Left lung (tissue), 10 donors: ENCODE measurements around the gene TSC22D1. TPM values are rescaled to one million over a fixed set of nuclear protein-coding genes. Genes with fewer than 3 reads are reported as not detected.
"Not testable (repeated sequence)": the region's sequence is repeated elsewhere in the genome, so short reads cannot be mapped to it uniquely, and the experiment has no call there.

ENCODE experiments used
- ATAC-seq: fragments of 200-7000 bp; cut with Tn5 transposase; one replicate; pipeline ENCODE4 v1.9.1; 2020; ENCODE audit warnings: moderate library complexity
- DNase-seq, 4 donors: peaks; one replicate each; pipeline ENCODE4 v3.0.0-alpha.2; 2013 to 2020
- H3K27ac ChIP-seq, 2 donors: fragments of 200-600 bp; sonication (generic) in 1 of 2; one replicate each; pipeline versions ENCODE4 v1.5.0 to v1.8.0; 2020 to 2021
- H3K27me3 ChIP-seq, 2 donors: fragments of 200-600 bp; sonication (generic) in 1 of 2; one replicate each; pipeline versions ENCODE4 v1.5.0 to v1.8.0; 2020 to 2021
- H3K36me3 ChIP-seq, 2 donors: fragments of 200-600 bp; sonication (generic) in 1 of 2; one replicate each; pipeline versions ENCODE4 v1.5.0 to v1.8.0; 2020 to 2021
- H3K4me1 ChIP-seq, 2 donors: fragments of 200-600 bp; one replicate each; pipeline ENCODE4 v1.8.0; 2021
- H3K4me3 ChIP-seq, 2 donors: fragments of 200-600 bp; sonication (generic) in 1 of 2; one replicate each; pipeline versions ENCODE4 v1.5.0 to v1.8.0; 2020 to 2021; ENCODE audit warnings: mild to moderate bottlenecking in 1 of 2
- H3K9me3 ChIP-seq, 2 donors: fragments of 200-600 bp; sonication (generic) in 1 of 2; one replicate each; pipeline versions ENCODE4 v1.5.0 to v1.8.0; 2020 to 2021
- intact Hi-C, 2 donors: fragments of 100-400 bp; cut with DNase I; formaldehyde crosslinking; loops; one replicate each; pipeline versions ENCODE4 v1.11.2 to v1.14.2; 2022
- polyA plus RNA-seq, 6 donors: library from polyadenylated mRNA; unstranded; fragments of 120-200 nt; gene quantifications; one replicate each; pipeline ENCODE4 v1.2.1, GENCODE V29; 2013; ENCODE audit not compliant: insufficient read length in 6 of 6
- total RNA-seq, 2 donors: library from RNA; stranded (reverse); fragmentation: NEBNext Ultra II Directional; extraction: Animal tissue kit (Norgen Biotek cat#: 25700); gene quantifications; one replicate each; pipeline ENCODE4 v1.2.1, GENCODE V29; 2021
- TF ChIP-seq, protein P1 (sequence below), 2 donors: fragments of 200-600 bp; sonication (generic) in 1 of 2; IDR thresholded peaks; one replicate each; pipeline versions ENCODE4 v1.5.0 to v1.8.0; 2021; ENCODE audit warnings: antibody characterized with exemption in 2 of 2
- donor health status: DM: no; HTN: yes; CAD: no.
- donor health status: DM: no; HTN: no; CAD: no.

TSC22D1 gene
- total and polyA plus RNA-seq, 8 donors, result 95.4 to 192 (median 182) TPM

DNA sequence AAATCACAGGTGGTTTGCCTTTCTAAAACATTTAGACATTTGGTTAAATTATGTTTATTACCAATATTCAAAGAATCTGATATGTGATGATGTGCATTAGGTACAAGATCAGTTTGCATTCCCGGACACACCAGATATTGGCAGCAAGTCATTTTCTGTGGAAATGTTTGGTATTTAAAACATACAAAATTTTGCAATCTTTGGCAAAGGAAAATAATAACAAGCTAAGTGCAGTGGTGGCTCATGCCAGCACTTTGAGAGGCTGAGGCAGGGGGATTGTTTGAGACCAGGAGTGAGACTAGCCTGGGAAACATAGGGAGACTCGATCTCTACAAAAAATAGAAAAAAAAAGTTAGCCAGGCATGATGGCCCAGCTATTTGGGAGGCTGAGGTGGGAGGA, 29.1 kb upstream of the TSC22D1 start:
- no peak overlapping the region for H3K27ac ChIP-seq
- DNase-seq, result peak in 2 of 4 donors; percentile 35
- peaks cover 0 to 4% of the 10 kb centered on the region in 2 donors for H3K9me3 ChIP-seq
- H3K4me1 ChIP-seq, result no peaks in the 10 kb centered on the region
- H3K27me3 ChIP-seq, result no peaks in the 10 kb centered on the region
- TF ChIP-seq, protein P1, sequence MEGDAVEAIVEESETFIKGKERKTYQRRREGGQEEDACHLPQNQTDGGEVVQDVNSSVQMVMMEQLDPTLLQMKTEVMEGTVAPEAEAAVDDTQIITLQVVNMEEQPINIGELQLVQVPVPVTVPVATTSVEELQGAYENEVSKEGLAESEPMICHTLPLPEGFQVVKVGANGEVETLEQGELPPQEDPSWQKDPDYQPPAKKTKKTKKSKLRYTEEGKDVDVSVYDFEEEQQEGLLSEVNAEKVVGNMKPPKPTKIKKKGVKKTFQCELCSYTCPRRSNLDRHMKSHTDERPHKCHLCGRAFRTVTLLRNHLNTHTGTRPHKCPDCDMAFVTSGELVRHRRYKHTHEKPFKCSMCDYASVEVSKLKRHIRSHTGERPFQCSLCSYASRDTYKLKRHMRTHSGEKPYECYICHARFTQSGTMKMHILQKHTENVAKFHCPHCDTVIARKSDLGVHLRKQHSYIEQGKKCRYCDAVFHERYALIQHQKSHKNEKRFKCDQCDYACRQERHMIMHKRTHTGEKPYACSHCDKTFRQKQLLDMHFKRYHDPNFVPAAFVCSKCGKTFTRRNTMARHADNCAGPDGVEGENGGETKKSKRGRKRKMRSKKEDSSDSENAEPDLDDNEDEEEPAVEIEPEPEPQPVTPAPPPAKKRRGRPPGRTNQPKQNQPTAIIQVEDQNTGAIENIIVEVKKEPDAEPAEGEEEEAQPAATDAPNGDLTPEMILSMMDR (IDR thresholded peaks at IDR 0.05), result no peak
- no peak overlapping the region for H3K4me3 ChIP-seq
- no peaks in the 10 kb centered on the region for H3K36me3 ChIP-seq
- intact Hi-C loops, result no loop called here
- no peak for ATAC-seq

DNA sequence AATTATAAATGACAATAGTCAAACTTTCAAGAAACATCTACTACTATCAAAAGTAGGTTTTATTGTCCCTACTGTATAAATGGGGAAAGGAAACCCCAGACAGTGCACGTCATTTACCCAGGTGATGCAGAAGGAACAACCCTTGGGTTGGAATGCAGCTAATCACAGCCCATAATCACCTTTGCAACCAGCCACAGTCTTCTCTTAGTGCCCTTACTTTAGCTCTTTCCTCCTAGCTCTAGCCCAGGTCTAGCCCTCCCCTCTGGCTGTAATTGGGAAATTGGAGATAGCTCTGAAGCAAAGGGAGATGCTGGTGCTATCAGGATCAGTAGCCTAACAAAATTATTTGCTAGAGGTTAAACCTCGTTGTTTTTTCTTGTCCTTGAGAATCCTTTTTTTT, 25.5 kb upstream of the TSC22D1 start:
- Histone ChIP-seq H3K4me3 (no peak overlapping the region), H3K27ac (no peak overlapping the region), H3K9me3 (no peaks in the 10 kb centered on the region), H3K4me1 (no peaks in the 10 kb centered on the region), H3K36me3 (no peaks in the 10 kb centered on the region), H3K27me3 (no peaks in the 10 kb centered on the region)
- DNase-seq (no peak), ATAC-seq (no peak)
- TF ChIP-seq, protein P1 (IDR thresholded peaks at IDR 0.05), result no peak
- intact Hi-C loops, result no loop called here

DNA sequence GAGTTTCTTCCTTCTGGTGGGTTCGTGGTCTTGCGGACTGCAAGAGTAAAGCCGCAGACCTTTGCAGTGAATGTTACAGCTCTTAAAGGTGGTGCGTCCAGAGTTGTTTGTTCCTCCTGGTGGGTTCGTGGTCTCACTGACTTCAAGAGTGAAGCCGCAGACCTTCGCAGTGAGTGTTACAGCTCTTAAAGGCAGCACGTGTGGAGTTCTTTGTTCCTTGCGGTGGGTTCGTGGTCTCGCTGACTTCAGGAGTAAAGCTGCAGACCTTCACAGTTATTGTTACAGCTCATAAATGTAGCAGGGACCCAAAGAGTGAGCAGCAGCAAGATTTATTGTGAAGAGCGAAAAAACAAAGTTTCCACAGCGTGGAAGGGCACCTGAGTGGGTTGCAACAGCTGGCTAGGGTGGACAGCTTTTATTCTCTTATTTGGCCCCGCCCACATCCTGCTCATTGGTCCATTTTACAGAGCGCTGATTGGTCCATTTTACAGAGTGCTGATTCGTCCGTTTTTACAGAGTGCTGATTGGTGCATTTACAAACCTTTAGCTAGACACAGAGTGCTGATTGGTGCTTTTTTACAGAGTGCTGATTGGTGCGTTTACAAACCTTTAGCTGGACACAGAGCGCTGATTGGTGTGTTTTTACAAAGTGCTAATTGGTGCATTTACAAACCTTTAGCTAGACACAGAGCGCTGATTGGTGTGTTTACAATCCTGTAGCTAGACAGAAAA, 17.9 kb upstream of the TSC22D1 start:
- intact Hi-C loops, DNase-seq, ATAC-seq, H3K4me1 ChIP-seq, H3K36me3 ChIP-seq, H3K4me3 ChIP-seq, H3K27me3 ChIP-seq, H3K27ac ChIP-seq, H3K9me3 ChIP-seq: not testable (repeated sequence)

DNA sequence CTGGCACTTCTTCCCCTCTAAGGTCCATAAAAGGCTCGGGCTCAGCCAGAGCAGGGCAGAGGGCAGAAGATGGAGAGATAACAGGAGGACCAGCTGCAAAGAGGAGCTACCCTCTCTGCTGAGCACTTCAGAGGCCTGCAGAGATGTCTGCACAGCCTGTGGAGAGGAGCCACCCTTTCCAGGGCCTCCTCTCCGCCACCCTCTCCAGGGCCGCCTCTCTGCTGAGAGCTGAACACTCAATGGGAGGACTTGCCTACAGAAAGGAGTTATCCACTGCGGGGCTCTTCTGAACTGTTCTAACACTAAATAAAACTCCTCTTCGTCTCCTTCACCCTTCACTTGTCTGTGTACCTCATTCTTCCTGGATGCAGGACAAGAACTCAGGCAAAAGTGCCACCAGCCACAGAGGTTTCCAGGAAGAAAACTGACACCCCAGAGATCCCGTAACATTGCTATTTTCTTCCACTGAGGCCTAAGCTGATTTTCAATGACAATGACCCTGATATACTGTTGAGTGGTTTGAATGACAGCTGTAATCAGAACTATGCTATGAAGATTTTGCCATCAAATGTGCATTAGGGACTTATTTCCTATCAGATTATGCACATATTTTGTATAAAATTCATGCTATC, 16.2 kb upstream of the TSC22D1 start:
- H3K4me3 ChIP-seq, result no peak overlapping the region
- DNase-seq (no peak), ATAC-seq (no peak)
- no peaks in the 10 kb centered on the region for H3K27me3 ChIP-seq
- H3K9me3 ChIP-seq, result peaks cover 0 to 3% of the 10 kb centered on the region in 2 donors
- H3K27ac ChIP-seq, result no peak overlapping the region
- H3K36me3 ChIP-seq, result no peaks in the 10 kb centered on the region
- no peaks in the 10 kb centered on the region for H3K4me1 ChIP-seq
- TF ChIP-seq, protein P1 (IDR thresholded peaks at IDR 0.05), result no peak
- intact Hi-C loops, result no loop called here

DNA sequence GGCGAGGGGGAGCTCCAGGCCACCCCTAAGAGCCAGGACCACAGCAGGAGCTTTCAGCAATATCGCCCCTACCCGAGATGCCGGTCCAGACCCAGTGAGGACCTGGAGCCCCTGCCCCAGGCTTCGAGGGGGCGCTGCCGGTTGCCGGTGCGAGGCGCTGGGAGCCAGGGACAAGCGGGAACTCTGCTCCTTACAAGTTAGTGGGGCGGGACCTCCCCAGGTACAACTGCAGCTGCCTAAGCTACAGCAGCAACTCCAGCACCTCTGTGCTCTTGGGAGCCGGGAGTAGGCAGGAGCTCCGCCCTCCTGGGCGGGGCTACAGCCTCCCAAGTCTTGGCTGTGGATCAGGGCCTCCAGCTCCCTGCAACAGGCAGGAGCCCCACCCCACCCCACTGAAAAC, 15.2 kb upstream of the TSC22D1 start:
- H3K27me3 ChIP-seq, result no peaks in the 10 kb centered on the region
- peaks cover 0 to 3% of the 10 kb centered on the region in 2 donors for H3K9me3 ChIP-seq
- no peaks in the 10 kb centered on the region for H3K36me3 ChIP-seq
- no peaks in the 10 kb centered on the region for H3K4me1 ChIP-seq
- ATAC-seq (no peak), DNase-seq (peak in 1 of 4 donors; percentile 51)
- TF ChIP-seq, protein P1 (IDR thresholded peaks at IDR 0.05), result no peak
- intact Hi-C loops, result no loop called here
- no peak overlapping the region for H3K4me3 ChIP-seq
- no peak overlapping the region for H3K27ac ChIP-seq
